CD4-positive, alpha-beta T cell treated with Interleukin-17A for 4 hours (primary cell): ENCODE data around the gene CHRNG.

Source experiments
- DNase-seq: peaks from one replicate; pipeline ENCODE4 v3.0.0-alpha.2; 2020; ENCODE audit warnings: mixed read lengths

CHRNG gene

DNA sequence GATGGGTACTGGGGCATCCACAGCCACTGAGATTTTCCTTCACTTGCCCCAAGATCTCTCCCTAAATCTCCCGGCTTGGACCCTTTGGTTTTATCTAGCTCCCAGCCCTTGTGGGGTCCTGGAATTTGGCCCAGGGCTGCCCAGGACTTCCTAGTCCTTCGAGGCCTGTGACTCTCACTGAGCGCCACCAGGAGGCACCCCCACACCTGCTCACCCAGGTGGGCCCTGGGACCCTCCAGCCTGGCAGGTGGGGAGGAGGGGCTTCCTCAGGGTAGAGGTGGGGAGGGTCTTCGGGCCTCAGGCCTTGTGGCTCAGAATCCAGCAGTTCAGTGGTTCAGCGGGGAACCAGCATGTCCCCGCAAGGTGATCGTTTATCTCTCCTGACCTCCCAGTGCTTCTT lies 31.2 kb upstream of the CHRNG start:
- DNase-seq: no peak

DNA sequence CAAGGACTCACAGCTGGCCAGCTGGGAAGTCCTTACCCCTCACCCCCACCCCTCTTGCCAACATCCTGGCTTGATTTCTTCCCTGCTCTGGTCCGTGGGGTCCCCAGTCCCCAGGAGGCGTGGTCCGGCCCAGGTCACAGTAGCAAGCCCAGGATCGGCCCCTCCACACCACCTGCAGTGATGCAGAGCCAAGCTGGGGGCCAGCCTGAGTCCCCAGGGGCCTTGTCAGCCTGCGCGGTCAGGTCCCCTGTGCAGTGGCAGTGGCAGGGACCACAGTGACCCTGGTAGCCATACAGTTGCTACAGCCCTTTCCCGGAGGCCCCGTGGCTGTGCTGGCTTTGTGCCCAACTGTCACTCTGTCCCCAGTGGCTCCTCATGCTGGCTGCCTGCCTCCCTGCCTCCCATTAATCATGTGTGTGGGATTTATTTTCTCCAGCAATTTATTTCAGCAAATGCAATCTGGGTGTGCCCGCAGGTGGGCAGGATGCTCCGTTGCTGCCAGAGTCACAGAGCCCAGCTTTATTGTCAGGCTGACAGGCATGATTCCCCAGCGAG lies 28.1 kb upstream of the CHRNG start:
- DNase-seq: no peak

DNA sequence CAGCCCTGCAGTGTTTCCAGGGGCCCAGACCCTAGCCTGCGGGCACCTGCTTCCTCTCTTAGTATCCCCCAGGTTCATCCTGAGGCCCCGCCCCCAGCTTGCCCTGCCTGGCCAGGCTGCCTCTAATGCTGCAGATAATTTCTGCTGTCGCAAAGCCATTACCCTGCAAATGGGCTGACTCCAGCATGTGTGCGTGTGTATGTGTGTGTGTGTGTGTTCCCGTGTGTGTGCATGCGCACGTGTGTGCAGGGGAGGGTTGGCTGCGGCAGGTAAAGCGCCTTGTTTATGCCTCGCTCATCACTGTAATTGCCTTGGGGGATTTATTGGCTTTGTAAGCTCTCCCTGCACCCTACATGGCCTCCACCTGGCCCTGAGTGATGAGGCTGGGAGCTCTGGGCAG lies 26.9 kb upstream of the CHRNG start:
- no peak for DNase-seq

GRCh38 chr2:232513353-232513752 lies 26.1 kb upstream of the CHRNG start:
- DNase-seq: no peak

GRCh38 chr2:232515639-232516038 lies 23.9 kb upstream of the CHRNG start:
- no peak for DNase-seq

DNA sequence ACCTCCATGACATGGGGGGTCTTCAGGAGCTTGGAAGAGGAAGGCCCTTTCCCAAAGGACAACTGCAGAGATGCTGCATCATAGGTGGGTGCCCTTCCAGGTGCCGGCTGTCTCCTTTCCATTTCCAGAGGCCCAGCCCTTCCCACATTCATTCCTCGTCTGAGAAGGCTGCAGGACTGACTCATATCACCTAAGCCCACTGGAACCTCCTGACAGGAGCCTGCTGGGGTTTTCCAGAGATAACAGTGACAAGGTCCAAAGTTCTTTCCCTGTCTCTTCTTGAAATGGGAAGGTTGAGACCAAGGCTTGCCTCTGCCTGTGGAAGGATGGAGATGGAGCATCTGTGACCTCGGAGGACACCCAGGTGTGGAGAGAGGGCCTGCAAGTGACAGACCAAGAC lies 22.9 kb upstream of the CHRNG start:
- no peak for DNase-seq

DNA sequence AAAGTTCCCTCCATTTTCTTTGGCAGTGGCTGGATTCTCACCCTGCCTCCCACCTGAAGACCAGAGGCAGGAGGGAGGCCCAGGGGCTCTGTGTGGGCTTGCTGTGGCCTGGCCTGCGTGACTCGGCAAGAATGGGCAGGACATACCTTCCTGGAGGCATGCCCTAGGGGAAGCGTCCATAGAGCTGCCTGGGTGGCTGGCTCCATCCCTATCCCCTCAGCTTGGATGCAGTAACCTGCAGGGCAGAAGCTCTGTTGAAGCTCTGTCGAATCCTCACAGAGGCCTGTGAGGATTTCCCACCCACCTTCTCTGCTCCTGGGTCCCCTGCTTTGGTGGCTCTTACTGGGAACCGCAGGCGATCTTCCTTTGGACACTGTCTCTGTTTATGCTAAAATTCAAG lies 20.6 kb upstream of the CHRNG start:
- DNase-seq: no peak

GRCh38 chr2:232519581-232520438 lies 19.7 kb upstream of the CHRNG start, which contains the start of gene PRSS56:
TSS of gene PRSS56 (plus strand) at chr2:232520388. CDS start at chr2:232520599, 211 bp downstream.
- DNase-seq: no peak

GRCh38 chr2:232520489-232520888 lies 19.0 kb upstream of the CHRNG start:
- no peak for DNase-seq

GRCh38 chr2:232521098-232521497 lies 18.4 kb upstream of the CHRNG start:
- no peak for DNase-seq

DNA sequence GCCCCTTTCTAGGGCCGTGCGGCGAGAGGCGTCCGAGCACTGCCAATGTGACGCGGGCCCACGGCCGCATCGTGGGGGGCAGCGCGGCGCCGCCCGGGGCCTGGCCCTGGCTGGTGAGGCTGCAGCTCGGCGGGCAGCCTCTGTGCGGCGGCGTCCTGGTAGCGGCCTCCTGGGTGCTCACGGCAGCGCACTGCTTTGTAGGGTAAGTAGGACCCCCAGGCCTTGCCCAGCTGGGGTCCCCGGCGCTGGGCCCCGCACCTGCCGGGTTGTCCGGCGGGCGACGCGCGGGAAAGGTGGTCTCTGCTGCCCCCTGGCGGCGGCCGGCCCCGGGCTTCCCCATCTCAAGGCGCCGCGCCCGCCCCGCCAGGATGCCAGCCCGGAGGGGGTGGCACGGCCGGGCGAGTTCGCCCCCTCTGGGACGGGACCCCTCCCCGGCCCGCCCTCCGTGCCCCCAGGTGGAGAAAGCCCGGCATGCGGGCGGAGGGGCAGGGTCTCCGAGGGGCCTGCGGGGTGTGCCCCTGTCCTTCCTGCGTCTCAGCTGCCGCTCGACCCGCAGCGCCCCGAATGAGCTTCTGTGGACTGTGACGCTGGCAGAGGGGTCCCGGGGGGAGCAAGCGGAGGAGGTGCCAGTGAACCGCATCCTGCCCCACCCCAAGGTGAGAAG lies 17.4 kb upstream of the CHRNG start:
- peak; percentile 82 for DNase-seq

GRCh38 chr2:232522623-232523401 lies 16.7 kb upstream of the CHRNG start:
- no peak for DNase-seq

GRCh38 chr2:232523402-232523681 lies 16.1 kb upstream of the CHRNG start:
- no peak for DNase-seq

- peak; percentile 39 for DNase-seq
These were observed 15.6 kb upstream of the CHRNG start for GRCh38 chr2:232523682-232524597.

DNA sequence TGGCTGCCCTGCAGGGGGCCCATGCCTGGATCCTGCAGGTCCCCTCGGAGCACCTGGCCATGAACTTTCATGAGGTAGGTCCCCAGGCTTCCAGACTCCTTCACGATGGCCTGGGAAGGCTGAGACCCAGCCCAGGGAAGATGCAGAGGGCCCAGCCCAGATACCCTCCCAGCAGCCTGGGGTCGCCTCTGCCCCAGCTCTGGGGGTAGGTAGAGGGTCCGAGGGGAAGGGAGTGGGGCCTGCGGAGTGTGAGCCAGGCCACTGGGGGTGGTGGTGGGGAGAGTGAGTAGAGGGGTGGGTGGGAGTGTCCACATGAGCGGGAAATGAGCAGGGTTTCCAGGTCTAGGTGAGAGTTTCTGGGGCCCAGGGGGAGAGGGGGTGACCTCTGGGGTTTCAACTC lies 14.7 kb upstream of the CHRNG start:
- DNase-seq: no peak

- no peak for DNase-seq
These were observed 14.3 kb upstream of the CHRNG start for GRCh38 chr2:232525199-232525598.

DNA sequence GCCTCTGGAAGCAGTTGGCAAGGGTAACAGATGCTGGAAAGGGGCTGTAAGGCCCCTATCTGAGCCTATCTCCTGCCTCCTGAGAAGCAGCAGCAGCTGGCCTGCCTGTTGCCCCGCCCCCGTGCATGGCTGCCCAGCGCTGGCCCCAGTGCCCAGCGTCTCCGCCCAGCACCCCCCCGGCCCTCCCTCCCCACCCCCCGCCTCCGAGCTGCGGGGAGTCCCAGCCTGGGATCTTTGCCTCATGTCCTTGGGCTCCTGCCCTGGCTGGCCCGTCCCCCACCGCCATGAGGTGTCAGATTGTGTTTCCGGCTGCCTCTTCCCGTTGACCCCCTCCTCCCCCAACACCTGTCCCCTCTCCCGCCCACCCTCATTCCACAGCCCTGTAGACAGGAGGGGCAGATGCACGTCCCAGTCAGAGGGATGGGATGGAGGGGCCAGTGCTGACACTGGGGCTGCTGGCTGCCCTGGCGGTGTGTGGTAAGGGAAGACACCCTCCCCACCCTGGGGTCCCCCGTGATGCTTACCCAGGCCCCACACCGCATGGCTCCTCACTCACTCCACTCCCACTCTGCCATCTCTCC lies 13.6 kb upstream of the CHRNG start, which contains the start of gene CHRND:
CHRND (plus strand) TSS at position 370 of the 581 bp plus-strand sequence; CDS start at position 426, 56 bp downstream.
- DNase-seq: no peak

- no peak for DNase-seq
These were observed 13.0 kb upstream of the CHRNG start for GRCh38 chr2:232526372-232526941.

DNA sequence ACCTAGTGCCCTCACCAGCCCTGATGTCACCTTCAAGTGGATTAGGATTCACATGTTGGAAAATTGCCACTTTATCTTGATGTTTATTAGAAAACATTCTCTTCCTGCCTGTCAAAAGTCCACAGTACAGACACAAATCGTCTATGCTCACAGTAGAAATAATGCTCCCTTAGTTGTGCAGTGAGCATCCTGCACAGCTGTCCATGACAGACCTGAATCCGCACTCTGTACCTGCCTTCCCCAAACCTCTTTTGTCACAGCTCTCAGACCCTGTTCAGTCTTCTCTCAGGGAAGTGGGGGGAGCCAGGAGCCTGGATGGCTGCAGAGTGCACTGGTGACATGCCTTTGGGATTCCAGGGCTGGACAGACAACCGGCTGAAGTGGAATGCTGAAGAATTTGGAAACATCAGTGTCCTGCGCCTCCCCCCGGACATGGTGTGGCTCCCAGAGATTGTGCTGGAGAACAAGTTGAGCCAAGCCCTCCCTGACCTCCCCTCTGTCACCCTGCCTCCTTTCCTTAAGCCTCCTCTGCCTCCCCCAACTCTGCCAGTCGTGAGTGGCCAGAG lies 11.5 kb upstream of the CHRNG start:
- no peak for DNase-seq

DNA sequence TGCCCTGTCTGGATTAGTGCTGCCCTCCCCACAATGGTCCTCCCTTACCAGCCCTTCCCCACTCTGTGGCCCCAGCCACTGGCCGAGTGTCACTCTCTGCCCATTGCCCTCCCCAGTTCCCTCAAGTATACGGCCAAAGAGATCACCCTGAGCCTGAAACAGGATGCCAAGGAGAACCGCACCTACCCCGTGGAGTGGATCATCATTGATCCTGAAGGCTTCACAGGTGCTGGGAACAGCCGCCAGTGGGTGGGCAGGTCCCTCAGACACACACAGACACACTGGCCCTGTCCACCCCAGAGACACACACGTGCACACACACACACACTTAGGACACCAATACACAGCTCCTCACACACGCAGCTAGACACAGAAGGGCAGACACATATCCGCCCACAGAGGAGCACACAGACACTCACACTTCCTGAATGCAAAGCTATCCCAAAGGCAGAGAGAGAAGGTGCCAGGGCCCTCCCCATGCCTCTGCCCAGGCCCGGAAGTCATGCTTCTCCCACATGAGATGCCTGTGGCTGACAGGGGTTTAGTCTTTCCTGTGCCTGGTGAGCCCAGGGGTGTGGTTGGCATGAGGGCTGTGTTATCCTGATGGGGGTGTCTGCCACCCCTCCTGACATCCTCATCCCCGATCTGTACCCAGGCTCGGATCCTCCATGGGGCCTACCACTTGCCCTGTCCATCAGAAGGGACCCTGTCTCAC lies 10.6 kb upstream of the CHRNG start:
- peak; percentile 17 for DNase-seq
